NCI-H774 (cell line): ENCODE data around the gene GDPD2.
"Not testable (repeated sequence)": the region's sequence is repeated elsewhere in the genome, so short reads cannot be mapped to it uniquely, and the experiment has no call there.

ENCODE experiments used
- DNase-seq: peaks from one replicate; lab custom pipeline; 2025; lab: John Stamatoyannopoulos, UW

The GDPD2 gene

GRCh38 chrX:70422851-70423341, at the start of gene GDPD2:
GDPD2 (plus strand) TSS chrX:70423314; CDS start chrX:70424985, 1,671 bp downstream.
- peak; percentile 16 for DNase-seq

GRCh38 chrX:70386235-70386634, 36.9 kb upstream of the GDPD2 start:
- DNase-seq: no peak

GRCh38 chrX:70398899-70399298, 24.2 kb upstream of the GDPD2 start:
- no peak for DNase-seq

GRCh38 chrX:70400181-70400580, 22.9 kb upstream of the GDPD2 start:
- DNase-seq: not testable (repeated sequence)

GRCh38 chrX:70402721-70403120, 20.4 kb upstream of the GDPD2 start:
- DNase-seq: no peak

- no peak for DNase-seq
These were observed 18.1 kb upstream of the GDPD2 start for GRCh38 chrX:70405003-70405402.

GRCh38 chrX:70410921-70411320, 12.2 kb upstream of the GDPD2 start:
- DNase-seq: no peak

- no peak for DNase-seq
These were observed 11.6 kb upstream of the GDPD2 start for GRCh38 chrX:70411475-70411874.

GRCh38 chrX:70421618-70422017, 1.5 kb upstream of the GDPD2 start:
- no peak for DNase-seq

GRCh38 chrX:70423936-70424675, 992 bp downstream of the GDPD2 start:
- DNase-seq: no peak

- no peak for DNase-seq
These were observed 1.7 kb downstream of the GDPD2 start for GRCh38 chrX:70424801-70425200.

- no peak for DNase-seq
These were observed 3.5 kb downstream of the GDPD2 start for GRCh38 chrX:70426286-70427278.

GRCh38 chrX:70427365-70427764, 4.3 kb downstream of the GDPD2 start:
- DNase-seq: no peak

- DNase-seq: no peak
These were observed 6.6 kb downstream of the GDPD2 start for GRCh38 chrX:70429759-70430158.

GRCh38 chrX:70432936-70433847, 10.1 kb downstream of the GDPD2 start:
- DNase-seq: no peak

GRCh38 chrX:70433848-70434351, 10.8 kb downstream of the GDPD2 start:
- peak; percentile 53 for DNase-seq

- peak; percentile 79 for DNase-seq
These were observed 11.3 kb downstream of the GDPD2 start for GRCh38 chrX:70434352-70434866.

GRCh38 chrX:70434914-70435586, 11.9 kb downstream of the GDPD2 start:
- DNase-seq: no peak

GRCh38 chrX:70436343-70436742, 13.2 kb downstream of the GDPD2 start:
- no peak for DNase-seq

GRCh38 chrX:70437011-70437410, 13.9 kb downstream of the GDPD2 start:
- no peak for DNase-seq
